ENCODE measurements around the gene TUBB2A.
A peak's percentile ranks its signal among the peaks of the same experiment; 100 is the strongest.
"Not testable (repeated sequence)": the region's sequence is repeated elsewhere in the genome, so short reads cannot be mapped to it uniquely, and the experiment has no call there.

TUBB2A gene

DNA sequence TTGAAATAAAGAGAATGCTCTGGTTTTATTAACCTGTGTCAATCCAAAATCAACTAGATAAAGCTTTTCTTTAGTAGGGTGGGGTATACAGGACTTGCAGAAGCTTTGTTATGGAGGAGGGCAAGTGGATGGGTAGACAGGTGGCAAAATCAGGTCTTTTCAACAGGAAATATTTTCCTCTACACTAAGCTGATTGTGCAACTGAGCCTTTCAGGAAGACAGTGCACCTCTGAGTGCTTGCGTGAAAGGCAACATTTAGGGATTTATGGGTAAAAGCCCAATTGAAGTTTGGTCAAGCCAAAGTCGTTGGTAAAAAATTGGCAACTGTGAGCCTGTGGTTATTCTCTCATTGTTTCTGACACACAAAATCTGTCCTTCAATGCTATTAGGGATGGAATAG, 23.8 kb upstream of the TUBB2A start:
- DNase-seq (ENCODE audit: low read depth), result no peak
- no peak overlapping the region for H3K4me3 ChIP-seq (ENCODE audit: control insufficient read depth, low read depth, low read length)
- TF ChIP-seq, protein P1, sequence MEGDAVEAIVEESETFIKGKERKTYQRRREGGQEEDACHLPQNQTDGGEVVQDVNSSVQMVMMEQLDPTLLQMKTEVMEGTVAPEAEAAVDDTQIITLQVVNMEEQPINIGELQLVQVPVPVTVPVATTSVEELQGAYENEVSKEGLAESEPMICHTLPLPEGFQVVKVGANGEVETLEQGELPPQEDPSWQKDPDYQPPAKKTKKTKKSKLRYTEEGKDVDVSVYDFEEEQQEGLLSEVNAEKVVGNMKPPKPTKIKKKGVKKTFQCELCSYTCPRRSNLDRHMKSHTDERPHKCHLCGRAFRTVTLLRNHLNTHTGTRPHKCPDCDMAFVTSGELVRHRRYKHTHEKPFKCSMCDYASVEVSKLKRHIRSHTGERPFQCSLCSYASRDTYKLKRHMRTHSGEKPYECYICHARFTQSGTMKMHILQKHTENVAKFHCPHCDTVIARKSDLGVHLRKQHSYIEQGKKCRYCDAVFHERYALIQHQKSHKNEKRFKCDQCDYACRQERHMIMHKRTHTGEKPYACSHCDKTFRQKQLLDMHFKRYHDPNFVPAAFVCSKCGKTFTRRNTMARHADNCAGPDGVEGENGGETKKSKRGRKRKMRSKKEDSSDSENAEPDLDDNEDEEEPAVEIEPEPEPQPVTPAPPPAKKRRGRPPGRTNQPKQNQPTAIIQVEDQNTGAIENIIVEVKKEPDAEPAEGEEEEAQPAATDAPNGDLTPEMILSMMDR (IDR thresholded peaks at IDR 0.05; ENCODE audit: control insufficient read depth, insufficient read depth, low read depth, low read length, missing control alignments), result no peak

DNA sequence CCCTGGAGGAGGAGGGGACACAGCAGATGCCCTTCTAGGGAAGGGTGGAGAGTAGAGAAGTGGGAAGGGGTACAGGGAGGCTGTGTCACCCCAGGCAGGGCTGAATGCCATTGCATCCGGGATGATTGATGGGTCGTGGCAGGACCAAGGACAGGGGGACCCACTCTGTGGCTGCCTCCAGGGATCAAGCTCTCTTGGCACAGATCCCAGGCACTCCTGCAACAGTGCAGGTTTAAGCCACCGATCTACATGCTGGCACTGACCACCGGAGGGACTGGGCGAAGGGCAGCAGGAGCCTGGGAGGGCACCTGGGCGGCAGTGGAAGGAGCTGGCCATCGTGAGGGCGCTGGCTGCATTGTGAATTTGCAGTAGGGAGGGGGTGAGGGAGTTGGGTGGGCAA, 22.6 kb upstream of the TUBB2A start:
- not testable (repeated sequence) for DNase-seq (ENCODE audit: low read depth)
- peak overlapping the region; percentile 6; the same call in 1 of the 2 replicates for H3K4me3 ChIP-seq (ENCODE audit: control insufficient read depth, low read depth, low read length)

DNA sequence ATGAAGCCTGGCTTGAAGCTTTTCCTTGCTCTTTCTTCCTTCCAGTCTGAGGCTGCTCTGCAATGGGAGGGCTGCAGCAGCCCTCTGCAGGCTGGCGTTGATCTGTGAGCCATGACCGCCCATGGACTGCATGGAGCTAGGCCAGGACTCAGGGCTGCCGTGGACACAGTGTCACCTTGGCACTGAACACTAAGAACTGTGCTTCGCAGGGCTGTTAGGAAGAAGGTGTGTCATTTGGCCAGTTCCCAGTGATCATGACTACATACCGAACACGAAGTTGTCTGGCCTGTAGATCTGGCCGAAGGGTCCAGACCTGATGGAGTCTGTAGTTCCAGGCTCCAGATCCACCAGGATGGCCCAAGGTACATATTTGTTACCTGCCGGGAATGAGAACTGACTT, 21.3 kb upstream of the TUBB2A start:
- H3K4me3 ChIP-seq (ENCODE audit: control insufficient read depth, low read depth, low read length); DNase-seq (ENCODE audit: low read depth): not testable (repeated sequence)

DNA sequence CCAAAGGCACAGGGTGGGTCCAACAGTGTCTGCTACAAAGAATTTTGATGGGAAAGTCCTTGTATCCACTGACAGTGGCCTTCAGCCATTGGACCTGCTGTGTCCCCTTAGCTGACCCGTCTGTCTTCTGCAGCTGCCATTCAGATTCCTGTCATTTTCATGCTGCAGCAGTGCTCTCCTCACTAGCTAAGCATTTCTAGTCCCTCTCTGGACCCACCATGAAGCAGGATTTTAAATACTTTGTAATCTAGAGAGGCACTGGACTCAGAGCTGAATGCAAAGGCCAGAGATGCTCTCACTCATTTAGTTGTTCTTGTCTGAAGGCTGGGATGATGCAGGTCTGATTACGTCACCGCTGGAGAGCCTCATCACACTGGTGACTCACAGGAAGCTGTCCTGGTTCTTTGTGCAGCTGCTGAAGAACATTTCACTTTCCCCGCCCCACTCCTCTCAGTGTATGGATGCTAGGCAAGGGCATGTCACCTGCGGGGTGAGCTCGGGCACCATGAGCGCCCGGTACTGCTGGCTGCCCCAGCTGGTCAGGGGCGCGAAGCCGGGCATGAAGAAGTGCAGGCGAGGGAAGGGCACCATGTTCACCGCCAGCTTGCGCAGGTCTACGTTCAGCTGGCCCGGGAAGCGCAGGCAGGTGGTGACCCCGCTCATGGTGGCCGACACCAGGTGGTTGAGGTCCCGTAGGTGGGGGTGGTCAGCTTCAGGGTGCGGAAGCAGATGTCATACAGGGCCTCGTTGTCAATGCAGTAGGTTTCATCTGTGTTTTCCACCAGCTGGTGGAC, 19.4 kb upstream of the TUBB2A start:
- TF ChIP-seq, protein P1 (IDR thresholded peaks at IDR 0.05; ENCODE audit: control insufficient read depth, insufficient read depth, low read depth, low read length, missing control alignments), result no peak
- no peak overlapping the region for H3K4me3 ChIP-seq (ENCODE audit: control insufficient read depth, low read depth, low read length)
- no peak for DNase-seq (ENCODE audit: low read depth)

DNA sequence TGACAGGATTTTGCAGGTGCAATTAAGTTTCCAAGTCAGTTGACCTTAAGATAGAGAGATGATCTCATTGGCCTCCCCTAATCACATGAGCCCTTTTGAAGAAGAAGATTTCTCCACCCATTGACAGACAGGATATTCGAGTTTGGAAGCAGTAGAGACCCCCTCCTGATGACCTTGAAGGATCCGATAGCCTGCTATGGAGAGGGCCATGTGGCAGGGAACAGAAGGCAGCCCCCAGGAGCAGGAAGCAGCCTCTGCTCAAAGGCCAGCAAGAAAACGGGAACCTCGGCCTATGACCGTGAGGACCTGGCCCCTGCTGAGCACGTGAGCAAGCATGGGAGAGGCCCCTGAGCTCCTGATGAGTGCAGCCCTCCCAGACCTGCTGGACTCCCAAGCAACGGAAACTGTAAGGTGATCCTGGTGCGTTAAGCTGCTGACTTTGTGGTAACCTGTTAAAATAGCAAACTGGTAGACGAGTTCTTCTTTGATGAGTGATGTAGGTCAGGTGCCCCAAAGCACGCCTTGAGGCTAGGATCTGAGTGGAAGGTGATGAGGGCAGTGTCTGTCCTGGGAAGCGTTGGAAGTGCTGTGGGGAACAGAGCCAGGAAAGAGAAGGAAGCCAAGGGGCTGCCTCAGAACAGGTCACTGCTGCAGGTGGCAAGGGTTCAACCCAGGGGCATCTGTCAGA, 18.5 kb upstream of the TUBB2A start:
- TF ChIP-seq, protein P1 (IDR thresholded peaks at IDR 0.05; ENCODE audit: control insufficient read depth, insufficient read depth, low read depth, low read length, missing control alignments), result no peak
- H3K4me3 ChIP-seq (ENCODE audit: control insufficient read depth, low read depth, low read length), result no peak overlapping the region
- DNase-seq (ENCODE audit: low read depth), result no peak

DNA sequence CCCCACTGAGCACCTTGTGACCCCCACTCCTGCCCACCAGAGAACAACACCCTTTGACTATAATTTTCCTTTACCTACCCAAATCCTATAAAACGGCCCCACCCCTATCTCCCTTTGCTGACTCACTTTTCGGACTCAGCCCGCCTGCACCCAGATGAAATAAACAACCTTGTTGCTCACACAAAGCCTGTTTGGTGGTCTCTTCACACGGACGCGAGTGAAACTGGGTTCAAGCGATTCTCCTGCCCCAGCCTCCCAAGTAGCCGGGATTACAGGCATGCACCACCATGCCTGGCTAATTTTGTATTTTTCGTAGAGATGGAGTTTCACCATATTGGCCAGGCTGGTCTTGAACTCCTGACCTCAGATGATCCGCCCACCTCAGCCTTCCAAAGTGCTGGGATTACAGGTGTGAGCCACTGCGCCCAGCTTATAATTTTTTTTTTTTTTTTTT, 16.3 kb upstream of the TUBB2A start:
- not testable (repeated sequence) for H3K4me3 ChIP-seq (ENCODE audit: control insufficient read depth, low read depth, low read length); DNase-seq (ENCODE audit: low read depth)

DNA sequence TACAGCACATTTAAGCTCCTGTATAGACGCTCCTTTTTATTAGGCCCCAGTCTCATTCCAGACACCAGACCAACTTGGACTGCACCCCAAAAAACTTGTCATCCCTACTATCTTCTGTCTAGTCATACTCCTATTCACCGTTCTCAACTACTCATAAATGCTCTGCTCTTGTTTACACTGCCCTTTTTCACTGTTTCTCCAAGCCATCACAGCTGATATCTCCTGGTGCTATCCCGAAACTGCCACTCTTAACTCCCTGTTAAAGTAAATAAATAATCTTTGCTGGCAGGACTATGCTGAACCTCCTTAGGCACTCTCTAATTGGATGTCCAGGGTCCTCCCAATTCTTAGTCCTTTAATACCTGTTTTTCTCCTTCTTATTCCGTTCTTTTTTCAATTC, 15.4 kb upstream of the TUBB2A start:
- not testable (repeated sequence) for H3K4me3 ChIP-seq (ENCODE audit: control insufficient read depth, low read depth, low read length); DNase-seq (ENCODE audit: low read depth)

DNA sequence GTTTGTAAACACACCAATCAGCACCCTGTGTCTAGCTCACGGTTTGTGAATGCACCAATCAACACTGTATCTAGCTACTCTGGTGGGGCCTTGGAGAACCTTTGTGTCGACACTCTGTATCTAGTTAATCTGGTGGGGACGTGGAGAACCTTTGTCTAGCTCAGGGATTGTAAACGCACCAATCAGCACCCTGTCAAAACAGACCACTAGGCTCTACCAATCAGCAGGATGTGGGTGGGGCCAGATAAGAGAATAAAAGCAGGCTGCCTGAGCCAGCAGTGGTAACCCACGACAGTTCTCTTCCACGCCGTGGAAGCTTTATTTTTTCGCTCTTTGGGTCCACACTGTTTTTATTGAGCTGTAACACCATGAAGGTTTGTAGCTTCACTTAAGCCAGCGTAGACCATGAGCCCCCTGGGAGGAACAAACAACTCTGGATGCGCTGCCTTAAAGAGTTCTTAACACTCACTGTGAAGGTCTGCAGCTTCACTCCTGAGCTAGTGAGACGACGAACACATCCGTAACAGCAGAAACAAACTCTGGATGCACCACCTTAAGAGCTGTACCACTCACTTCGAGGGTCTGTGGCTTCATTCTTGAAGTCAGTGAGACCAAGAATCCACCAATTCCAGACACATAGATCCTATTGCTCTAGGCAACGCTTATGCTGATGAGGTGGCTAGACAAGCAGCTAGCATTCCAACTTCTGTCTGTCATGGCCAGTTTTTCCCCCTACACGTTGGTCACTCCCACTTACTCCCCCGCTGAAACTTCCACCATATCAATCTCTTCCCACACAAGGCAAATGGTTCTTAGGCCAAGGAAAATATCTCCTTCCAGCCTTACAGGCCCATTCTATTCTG, 14.2 kb upstream of the TUBB2A start:
- H3K4me3 ChIP-seq (ENCODE audit: control insufficient read depth, low read depth, low read length); DNase-seq (ENCODE audit: low read depth): not testable (repeated sequence)

DNA sequence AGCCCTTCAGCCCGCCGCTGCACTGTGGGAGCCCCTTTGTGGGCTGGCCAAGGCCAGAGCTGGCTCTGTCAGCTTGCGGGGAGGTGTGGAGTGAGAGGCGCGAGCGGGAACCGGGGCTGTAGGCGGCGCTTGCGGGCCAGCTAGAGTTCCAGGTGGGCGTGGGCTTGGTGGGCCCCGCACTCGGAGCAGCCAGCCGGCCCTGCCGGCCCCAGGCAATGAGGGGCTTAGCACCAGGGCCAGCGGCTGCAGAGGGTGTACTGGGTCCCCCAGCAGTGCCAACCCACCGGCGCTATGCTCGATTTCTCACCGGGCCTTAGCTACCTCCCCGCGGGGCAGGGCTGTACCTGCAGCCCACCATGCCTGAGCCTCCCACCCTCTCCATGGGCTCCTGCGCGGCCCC, 13.3 kb upstream of the TUBB2A start:
- H3K4me3 ChIP-seq (ENCODE audit: control insufficient read depth, low read depth, low read length); DNase-seq (ENCODE audit: low read depth): not testable (repeated sequence)

DNA sequence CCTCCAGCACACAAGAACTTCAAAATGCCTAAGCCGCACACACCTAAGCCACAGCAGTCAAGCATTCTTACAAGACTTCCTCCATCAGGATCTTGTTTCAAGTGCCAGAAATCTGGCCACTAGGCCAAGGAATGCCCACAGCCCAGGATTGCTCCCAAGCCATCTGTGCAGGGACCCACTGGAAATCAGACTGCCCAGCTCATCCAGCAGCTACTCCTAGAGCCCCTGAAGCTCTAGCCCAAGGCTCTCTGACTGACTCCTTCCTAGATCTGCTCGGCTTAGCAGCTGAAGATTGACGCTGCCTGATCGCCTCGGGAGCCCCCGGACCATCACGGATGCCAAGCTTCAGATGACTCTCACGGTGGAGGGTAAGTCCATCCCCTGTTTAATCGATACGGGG, 10.7 kb upstream of the TUBB2A start:
- not testable (repeated sequence) for DNase-seq (ENCODE audit: low read depth)

DNA sequence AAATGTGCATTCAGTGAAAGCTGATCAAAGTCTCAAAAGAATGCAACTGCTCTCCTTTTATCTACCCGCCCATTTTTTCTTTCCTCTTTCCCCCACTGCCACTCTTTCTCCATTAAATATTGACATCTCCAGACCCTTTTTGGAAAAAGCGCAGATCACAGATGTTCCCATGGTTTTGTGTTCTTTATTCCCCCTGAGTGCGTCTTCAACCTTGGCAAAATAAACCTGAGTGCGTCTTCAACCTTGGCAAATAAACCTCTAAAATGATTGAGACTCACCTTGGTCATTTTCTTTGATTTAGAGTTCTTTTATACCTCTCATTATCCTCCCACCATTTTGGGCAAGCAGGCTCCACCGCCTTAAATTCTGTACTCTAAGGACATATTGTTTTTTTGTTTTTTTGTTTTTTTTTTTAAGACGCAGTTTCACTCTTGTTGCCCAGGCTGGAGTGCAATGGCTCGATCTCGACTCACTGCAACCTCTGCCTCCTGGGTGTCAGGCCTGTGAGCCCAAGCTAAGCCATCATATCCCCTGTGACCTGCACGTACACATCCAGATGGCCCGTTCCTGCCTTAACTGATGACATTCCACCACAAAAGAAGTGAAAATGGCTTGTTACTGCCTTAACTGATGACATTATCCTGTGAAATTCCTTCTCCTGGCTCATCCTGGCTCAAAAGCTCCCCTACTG, 9.3 kb upstream of the TUBB2A start:
- not testable (repeated sequence) for DNase-seq (ENCODE audit: low read depth); H3K4me3 ChIP-seq (ENCODE audit: control insufficient read depth, low read depth, low read length)

More for the DNA sequence above, 10.7 kb upstream of the TUBB2A start:
- not testable (repeated sequence) for H3K4me3 ChIP-seq (ENCODE audit: control insufficient read depth, low read depth, low read length)
